ENCODE data around the gene REXO2.

REXO2 gene

DNA sequence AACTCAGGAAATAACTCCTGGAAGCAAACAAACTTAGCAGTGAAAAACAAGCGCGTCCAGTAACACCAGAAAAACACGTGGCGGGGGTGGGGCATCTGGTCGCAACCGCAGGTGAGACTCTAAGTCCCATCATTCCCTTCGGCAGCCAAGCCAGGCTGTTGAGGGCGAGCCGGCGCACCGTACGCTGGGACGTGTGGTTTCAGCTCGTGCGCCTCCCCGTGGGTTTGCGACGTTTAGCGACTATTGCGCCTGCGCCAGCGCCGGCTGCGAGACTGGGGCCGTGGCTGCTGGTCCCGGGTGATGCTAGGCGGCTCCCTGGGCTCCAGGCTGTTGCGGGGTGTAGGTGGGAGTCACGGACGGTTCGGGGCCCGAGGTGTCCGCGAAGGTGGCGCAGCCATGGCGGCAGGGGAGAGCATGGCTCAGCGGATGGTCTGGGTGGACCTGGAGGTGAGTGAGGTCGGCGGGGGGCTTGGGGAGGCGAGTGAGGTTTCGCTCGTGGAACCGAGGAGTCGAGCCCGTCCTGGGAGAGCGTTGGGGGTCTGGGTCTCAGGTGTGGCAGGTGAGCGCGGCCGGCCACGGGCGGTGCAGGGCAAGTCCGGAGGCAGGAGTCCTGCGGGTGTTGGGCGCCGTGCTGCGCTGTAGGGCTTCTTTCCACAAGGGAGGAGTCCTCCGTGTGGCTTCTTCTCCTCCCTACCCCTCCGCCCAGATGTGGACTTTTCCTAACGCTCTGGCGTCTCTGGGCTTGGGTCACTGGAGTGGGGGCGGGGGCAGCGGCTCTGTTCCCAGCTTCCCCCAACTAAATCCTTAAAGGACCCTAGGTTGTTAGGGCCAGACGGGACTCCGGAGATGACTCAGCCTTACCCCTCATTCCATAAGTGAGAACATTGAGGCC is at the start of gene REXO2 (continued):
- TF ChIP-seq, protein P1, sequence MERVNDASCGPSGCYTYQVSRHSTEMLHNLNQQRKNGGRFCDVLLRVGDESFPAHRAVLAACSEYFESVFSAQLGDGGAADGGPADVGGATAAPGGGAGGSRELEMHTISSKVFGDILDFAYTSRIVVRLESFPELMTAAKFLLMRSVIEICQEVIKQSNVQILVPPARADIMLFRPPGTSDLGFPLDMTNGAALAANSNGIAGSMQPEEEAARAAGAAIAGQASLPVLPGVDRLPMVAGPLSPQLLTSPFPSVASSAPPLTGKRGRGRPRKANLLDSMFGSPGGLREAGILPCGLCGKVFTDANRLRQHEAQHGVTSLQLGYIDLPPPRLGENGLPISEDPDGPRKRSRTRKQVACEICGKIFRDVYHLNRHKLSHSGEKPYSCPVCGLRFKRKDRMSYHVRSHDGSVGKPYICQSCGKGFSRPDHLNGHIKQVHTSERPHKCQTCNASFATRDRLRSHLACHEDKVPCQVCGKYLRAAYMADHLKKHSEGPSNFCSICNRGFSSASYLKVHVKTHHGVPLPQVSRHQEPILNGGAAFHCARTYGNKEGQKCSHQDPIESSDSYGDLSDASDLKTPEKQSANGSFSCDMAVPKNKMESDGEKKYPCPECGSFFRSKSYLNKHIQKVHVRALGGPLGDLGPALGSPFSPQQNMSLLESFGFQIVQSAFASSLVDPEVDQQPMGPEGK (tag by site-specific recombination; IDR thresholded peaks at IDR 0.05) = peak; percentile 66
- TF ChIP-seq ZNF596 (tag by site-specific recombination; IDR thresholded peaks at IDR 0.05) (no peak), ZNF223 (tag by site-specific recombination; IDR thresholded peaks at IDR 0.05) (no peak), ZNF169 (tag by site-specific recombination; IDR thresholded peaks at IDR 0.05) (no peak), ZBTB8A (tag by site-specific recombination; IDR thresholded peaks at IDR 0.05) (peak; percentile 70), ZSCAN30 (tag by site-specific recombination; IDR thresholded peaks at IDR 0.05) (peak; percentile 92), ZNF146 (tag by site-specific recombination; IDR thresholded peaks at IDR 0.05) (0 out of 2 replicates have a peak, but pooled peaks have one; percentile 13), ZNF302 (tag by site-specific recombination; IDR thresholded peaks at IDR 0.05; ENCODE audit: low read depth) (no peak), KLF8 (tag by site-specific recombination; IDR thresholded peaks at IDR 0.05) (0 out of 2 replicates have a peak, but pooled peaks have one; percentile 24), ZNF555 (tag by site-specific recombination; conservative IDR thresholded peaks at IDR 0.05) (no peak), ZNF560 (tag by site-specific recombination; IDR thresholded peaks at IDR 0.05; ENCODE audit: borderline replicate concordance) (no peak), SCRT2 (tag by site-specific recombination; IDR thresholded peaks at IDR 0.05) (no peak)
- TF ChIP-seq, protein P2, sequence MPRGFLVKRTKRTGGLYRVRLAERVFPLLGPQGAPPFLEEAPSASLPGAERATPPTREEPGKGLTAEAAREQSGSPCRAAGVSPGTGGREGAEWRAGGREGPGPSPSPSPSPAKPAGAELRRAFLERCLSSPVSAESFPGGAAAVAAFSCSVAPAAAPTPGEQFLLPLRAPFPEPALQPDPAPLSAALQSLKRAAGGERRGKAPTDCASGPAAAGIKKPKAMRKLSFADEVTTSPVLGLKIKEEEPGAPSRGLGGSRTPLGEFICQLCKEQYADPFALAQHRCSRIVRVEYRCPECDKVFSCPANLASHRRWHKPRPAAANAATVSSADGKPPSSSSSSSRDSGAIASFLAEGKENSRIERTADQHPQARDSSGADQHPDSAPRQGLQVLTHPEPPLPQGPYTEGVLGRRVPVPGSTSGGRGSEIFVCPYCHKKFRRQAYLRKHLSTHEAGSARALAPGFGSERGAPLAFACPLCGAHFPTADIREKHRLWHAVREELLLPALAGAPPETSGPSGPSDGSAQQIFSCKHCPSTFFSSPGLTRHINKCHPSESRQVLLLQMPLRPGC (tag by site-specific recombination; IDR thresholded peaks at IDR 0.05) = 0 out of 2 replicates have a peak, but pooled peaks have one; percentile 24
- TF ChIP-seq, protein P3, sequence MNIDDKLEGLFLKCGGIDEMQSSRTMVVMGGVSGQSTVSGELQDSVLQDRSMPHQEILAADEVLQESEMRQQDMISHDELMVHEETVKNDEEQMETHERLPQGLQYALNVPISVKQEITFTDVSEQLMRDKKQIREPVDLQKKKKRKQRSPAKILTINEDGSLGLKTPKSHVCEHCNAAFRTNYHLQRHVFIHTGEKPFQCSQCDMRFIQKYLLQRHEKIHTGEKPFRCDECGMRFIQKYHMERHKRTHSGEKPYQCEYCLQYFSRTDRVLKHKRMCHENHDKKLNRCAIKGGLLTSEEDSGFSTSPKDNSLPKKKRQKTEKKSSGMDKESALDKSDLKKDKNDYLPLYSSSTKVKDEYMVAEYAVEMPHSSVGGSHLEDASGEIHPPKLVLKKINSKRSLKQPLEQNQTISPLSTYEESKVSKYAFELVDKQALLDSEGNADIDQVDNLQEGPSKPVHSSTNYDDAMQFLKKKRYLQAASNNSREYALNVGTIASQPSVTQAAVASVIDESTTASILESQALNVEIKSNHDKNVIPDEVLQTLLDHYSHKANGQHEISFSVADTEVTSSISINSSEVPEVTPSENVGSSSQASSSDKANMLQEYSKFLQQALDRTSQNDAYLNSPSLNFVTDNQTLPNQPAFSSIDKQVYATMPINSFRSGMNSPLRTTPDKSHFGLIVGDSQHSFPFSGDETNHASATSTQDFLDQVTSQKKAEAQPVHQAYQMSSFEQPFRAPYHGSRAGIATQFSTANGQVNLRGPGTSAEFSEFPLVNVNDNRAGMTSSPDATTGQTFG (tag by site-specific recombination; IDR thresholded peaks at IDR 0.05; ENCODE audit: borderline replicate concordance) = no peak
- TF ChIP-seq, protein P4, sequence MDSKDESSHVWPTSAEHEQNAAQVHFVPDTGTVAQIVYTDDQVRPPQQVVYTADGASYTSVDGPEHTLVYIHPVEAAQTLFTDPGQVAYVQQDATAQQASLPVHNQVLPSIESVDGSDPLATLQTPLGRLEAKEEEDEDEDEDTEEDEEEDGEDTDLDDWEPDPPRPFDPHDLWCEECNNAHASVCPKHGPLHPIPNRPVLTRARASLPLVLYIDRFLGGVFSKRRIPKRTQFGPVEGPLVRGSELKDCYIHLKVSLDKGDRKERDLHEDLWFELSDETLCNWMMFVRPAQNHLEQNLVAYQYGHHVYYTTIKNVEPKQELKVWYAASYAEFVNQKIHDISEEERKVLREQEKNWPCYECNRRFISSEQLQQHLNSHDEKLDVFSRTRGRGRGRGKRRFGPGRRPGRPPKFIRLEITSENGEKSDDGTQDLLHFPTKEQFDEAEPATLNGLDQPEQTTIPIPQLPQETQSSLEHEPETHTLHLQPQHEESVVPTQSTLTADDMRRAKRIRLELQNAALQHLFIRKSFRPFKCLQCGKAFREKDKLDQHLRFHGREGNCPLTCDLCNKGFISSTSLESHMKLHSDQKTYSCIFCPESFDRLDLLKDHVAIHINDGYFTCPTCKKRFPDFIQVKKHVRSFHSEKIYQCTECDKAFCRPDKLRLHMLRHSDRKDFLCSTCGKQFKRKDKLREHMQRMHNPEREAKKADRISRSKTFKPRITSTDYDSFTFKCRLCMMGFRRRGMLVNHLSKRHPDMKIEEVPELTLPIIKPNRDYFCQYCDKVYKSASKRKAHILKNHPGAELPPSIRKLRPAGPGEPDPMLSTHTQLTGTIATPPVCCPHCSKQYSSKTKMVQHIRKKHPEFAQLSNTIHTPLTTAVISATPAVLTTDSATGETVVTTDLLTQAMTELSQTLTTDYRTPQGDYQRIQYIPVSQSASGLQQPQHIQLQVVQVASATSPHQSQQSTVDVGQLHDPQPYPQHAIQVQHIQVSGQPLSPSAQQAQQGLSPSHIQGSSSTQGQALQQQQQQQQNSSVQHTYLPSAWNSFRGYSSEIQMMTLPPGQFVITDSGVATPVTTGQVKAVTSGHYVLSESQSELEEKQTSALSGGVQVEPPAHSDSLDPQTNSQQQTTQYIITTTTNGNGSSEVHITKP (tag by site-specific recombination; IDR thresholded peaks at IDR 0.05) = peak; percentile 91
- TF ChIP-seq, protein P5, sequence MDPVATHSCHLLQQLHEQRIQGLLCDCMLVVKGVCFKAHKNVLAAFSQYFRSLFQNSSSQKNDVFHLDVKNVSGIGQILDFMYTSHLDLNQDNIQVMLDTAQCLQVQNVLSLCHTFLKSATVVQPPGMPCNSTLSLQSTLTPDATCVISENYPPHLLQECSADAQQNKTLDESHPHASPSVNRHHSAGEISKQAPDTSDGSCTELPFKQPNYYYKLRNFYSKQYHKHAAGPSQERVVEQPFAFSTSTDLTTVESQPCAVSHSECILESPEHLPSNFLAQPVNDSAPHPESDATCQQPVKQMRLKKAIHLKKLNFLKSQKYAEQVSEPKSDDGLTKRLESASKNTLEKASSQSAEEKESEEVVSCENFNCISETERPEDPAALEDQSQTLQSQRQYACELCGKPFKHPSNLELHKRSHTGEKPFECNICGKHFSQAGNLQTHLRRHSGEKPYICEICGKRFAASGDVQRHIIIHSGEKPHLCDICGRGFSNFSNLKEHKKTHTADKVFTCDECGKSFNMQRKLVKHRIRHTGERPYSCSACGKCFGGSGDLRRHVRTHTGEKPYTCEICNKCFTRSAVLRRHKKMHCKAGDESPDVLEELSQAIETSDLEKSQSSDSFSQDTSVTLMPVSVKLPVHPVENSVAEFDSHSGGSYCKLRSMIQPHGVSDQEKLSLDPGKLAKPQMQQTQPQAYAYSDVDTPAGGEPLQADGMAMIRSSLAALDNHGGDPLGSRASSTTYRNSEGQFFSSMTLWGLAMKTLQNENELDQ (tag by site-specific recombination; IDR thresholded peaks at IDR 0.05; ENCODE audit: low read depth) = no peak
- TF ChIP-seq, protein P6, sequence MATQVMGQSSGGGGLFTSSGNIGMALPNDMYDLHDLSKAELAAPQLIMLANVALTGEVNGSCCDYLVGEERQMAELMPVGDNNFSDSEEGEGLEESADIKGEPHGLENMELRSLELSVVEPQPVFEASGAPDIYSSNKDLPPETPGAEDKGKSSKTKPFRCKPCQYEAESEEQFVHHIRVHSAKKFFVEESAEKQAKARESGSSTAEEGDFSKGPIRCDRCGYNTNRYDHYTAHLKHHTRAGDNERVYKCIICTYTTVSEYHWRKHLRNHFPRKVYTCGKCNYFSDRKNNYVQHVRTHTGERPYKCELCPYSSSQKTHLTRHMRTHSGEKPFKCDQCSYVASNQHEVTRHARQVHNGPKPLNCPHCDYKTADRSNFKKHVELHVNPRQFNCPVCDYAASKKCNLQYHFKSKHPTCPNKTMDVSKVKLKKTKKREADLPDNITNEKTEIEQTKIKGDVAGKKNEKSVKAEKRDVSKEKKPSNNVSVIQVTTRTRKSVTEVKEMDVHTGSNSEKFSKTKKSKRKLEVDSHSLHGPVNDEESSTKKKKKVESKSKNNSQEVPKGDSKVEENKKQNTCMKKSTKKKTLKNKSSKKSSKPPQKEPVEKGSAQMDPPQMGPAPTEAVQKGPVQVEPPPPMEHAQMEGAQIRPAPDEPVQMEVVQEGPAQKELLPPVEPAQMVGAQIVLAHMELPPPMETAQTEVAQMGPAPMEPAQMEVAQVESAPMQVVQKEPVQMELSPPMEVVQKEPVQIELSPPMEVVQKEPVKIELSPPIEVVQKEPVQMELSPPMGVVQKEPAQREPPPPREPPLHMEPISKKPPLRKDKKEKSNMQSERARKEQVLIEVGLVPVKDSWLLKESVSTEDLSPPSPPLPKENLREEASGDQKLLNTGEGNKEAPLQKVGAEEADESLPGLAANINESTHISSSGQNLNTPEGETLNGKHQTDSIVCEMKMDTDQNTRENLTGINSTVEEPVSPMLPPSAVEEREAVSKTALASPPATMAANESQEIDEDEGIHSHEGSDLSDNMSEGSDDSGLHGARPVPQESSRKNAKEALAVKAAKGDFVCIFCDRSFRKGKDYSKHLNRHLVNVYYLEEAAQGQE (tag by site-specific recombination; IDR thresholded peaks at IDR 0.05) = no peak
- TF ChIP-seq, protein P7, sequence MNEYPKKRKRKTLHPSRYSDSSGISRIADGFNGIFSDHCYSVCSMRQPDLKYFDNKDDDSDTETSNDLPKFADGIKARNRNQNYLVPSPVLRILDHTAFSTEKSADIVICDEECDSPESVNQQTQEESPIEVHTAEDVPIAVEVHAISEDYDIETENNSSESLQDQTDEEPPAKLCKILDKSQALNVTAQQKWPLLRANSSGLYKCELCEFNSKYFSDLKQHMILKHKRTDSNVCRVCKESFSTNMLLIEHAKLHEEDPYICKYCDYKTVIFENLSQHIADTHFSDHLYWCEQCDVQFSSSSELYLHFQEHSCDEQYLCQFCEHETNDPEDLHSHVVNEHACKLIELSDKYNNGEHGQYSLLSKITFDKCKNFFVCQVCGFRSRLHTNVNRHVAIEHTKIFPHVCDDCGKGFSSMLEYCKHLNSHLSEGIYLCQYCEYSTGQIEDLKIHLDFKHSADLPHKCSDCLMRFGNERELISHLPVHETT (tag by site-specific recombination; IDR thresholded peaks at IDR 0.05) = no peak
- TF ChIP-seq, protein P8, sequence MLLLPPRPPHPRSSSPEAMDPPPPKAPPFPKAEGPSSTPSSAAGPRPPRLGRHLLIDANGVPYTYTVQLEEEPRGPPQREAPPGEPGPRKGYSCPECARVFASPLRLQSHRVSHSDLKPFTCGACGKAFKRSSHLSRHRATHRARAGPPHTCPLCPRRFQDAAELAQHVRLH (tag by site-specific recombination; IDR thresholded peaks at IDR 0.05) = no peak

Measured in HEK293 (cell line).